ENCODE measurements around the gene CYBC1. TPM values are rescaled to one million over a fixed set of nuclear protein-coding genes. Genes with fewer than 3 reads are reported as not detected.

CYBC1 gene
- polyA plus RNA-seq, 1 donor from 2014 or later = 66.6 TPM

GRCh38 chr17:82416264-82416663 lies 34.3 kb downstream of the CYBC1 start:
- Histone ChIP-seq H3K79me2 (replicated peaks; ENCODE audit: insufficient read depth, low read length) (no peaks in the 10 kb centered on the region), H3K9ac (ENCODE audit: low read length) (no peak overlapping the region), H3K4me2 (ENCODE audit: low read length) (no peak overlapping the region), H3K9me2 (ENCODE audit: insufficient read depth, low read length) (no peaks in the 10 kb centered on the region), H3F3A (ENCODE audit: insufficient read depth, low read length, poor library complexity, severe bottlenecking) (no peaks in the 10 kb centered on the region), H3K27me3 (ENCODE audit: insufficient read depth, low read depth, low read length) (no peaks in the 10 kb centered on the region), H3K4me3 (ENCODE audit: low read length) (no peak overlapping the region), H3K27ac (ENCODE audit: low read length) (no peak overlapping the region), H3K36me3 (ENCODE audit: insufficient read depth, low read length) (no peaks in the 10 kb centered on the region), H3K9me3 (ENCODE audit: low read length) (no peaks in the 10 kb centered on the region), H2AFZ (ENCODE audit: low read depth, low read length) (no peak overlapping the region), H4K20me1 (ENCODE audit: insufficient read depth) (no peaks in the 10 kb centered on the region)
- TF ChIP-seq MXI1 (conservative IDR thresholded peaks at IDR 0.05; ENCODE audit: poor library complexity, severe bottlenecking) = no peak
- TF ChIP-seq RAD21 (conservative IDR thresholded peaks at IDR 0.05) = no peak
- no peak for TF ChIP-seq POLR2AphosphoS5 (IDR thresholded peaks at IDR 0.05)
- no peak for TF ChIP-seq EZH2 (IDR thresholded peaks at IDR 0.05; ENCODE audit: borderline replicate concordance, insufficient read depth, low read length, poor library complexity, severe bottlenecking)
- no peak for TF ChIP-seq EP300 (conservative IDR thresholded peaks at IDR 0.05; ENCODE audit: poor library complexity, severe bottlenecking)
- TF ChIP-seq SMC3 (conservative IDR thresholded peaks at IDR 0.05; ENCODE audit: poor library complexity) = no peak
- no peak for TF ChIP-seq REST (IDR thresholded peaks at IDR 0.05; ENCODE audit: borderline replicate concordance)
- no peak for TF ChIP-seq TAF1 (IDR thresholded peaks at IDR 0.05; ENCODE audit: low read depth)
- no peak for TF ChIP-seq CTCF (IDR thresholded peaks at IDR 0.05; ENCODE audit: poor library complexity, severe bottlenecking)

DNA sequence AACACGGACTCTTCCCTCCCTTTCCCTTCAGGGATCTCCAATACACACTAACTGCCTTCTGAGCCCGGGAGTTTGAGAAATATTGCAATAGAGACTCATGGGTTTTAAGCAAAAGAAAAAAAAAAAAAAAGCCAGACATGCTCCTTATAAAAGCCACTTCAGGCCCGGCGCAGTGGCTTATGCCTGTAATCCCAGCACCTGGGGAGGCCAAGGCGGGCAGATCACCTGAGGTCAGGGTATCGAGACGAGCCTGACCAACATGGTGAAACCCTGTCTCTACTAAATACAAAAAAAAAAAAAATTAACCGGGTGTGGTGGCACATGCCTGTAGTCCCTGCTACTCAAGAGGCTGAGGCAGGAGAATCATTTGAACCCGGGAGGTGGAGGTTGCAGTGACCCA lies 34.8 kb downstream of the CYBC1 start:
- H4K20me1 ChIP-seq (ENCODE audit: insufficient read depth) = no peaks in the 10 kb centered on the region

More for the DNA sequence above, 34.8 kb downstream of the CYBC1 start:
- no peaks in the 10 kb centered on the region for H3K27me3 ChIP-seq (ENCODE audit: insufficient read depth, low read depth, low read length)
- no peaks in the 10 kb centered on the region for H3K36me3 ChIP-seq (ENCODE audit: insufficient read depth, low read length)
- no peaks in the 10 kb centered on the region for H3K79me2 ChIP-seq (replicated peaks; ENCODE audit: insufficient read depth, low read length)
- H3K27ac ChIP-seq (ENCODE audit: low read length) = no peak overlapping the region
- no peaks in the 10 kb centered on the region for H3K9me2 ChIP-seq (ENCODE audit: insufficient read depth, low read length)
- no peak overlapping the region for H3K9ac ChIP-seq (ENCODE audit: low read length)
- H2AFZ ChIP-seq (ENCODE audit: low read depth, low read length) = no peak overlapping the region
- H3F3A ChIP-seq (ENCODE audit: insufficient read depth, low read length, poor library complexity, severe bottlenecking) = no peaks in the 10 kb centered on the region
- H3K9me3 ChIP-seq (ENCODE audit: low read length) = no peaks in the 10 kb centered on the region
- TF ChIP-seq TAF1 (IDR thresholded peaks at IDR 0.05; ENCODE audit: low read depth) (no peak), MXI1 (conservative IDR thresholded peaks at IDR 0.05; ENCODE audit: poor library complexity, severe bottlenecking) (no peak), RAD21 (conservative IDR thresholded peaks at IDR 0.05) (no peak), CTCF (IDR thresholded peaks at IDR 0.05; ENCODE audit: poor library complexity, severe bottlenecking) (no peak), REST (IDR thresholded peaks at IDR 0.05; ENCODE audit: borderline replicate concordance) (no peak), EZH2 (IDR thresholded peaks at IDR 0.05; ENCODE audit: borderline replicate concordance, insufficient read depth, low read length, poor library complexity, severe bottlenecking) (no peak), SMC3 (conservative IDR thresholded peaks at IDR 0.05; ENCODE audit: poor library complexity) (no peak), POLR2AphosphoS5 (IDR thresholded peaks at IDR 0.05) (no peak), EP300 (conservative IDR thresholded peaks at IDR 0.05; ENCODE audit: poor library complexity, severe bottlenecking) (no peak)
- H3K4me2 ChIP-seq (ENCODE audit: low read length) = no peak overlapping the region
- H3K4me3 ChIP-seq (ENCODE audit: low read length) = no peak overlapping the region

Measured in neural cell (in vitro differentiated cells).